Glomerular endothelial cell (primary cell): ENCODE data around the gene SEC14L5. TPM values are rescaled to one million over a fixed set of nuclear protein-coding genes. Genes with fewer than 3 reads are reported as not detected.

Experiments used
- DNase-seq: peaks from one replicate; pipeline ENCODE4 v3.0.0-alpha.2; 2011; ENCODE audit warnings: low read depth, low spot score; ENCODE audit errors: extremely low read depth
- total RNA-seq: library from RNA; depleted of rRNA; stranded (reverse); fragments of >200 nt; gene quantifications from 2 replicates; pipeline ENCODE4 v1.2.3, GENCODE V29; 2015

Gene SEC14L5
- total RNA-seq, 1 donor from 2014 or later = not detected

- no peak for DNase-seq
Measured at GRCh38 chr16:5062790-5063765, 104.9 kb downstream of the SEC14L5 start.

- no peak for DNase-seq
Measured at GRCh38 chr16:5064915-5065314, 106.8 kb downstream of the SEC14L5 start.

GRCh38 chr16:5065326-5065725, 107.2 kb downstream of the SEC14L5 start:
- no peak for DNase-seq

- DNase-seq = no peak
Measured at GRCh38 chr16:5065813-5066212, 107.7 kb downstream of the SEC14L5 start, which contains the start of gene C16orf89. C16orf89 (minus strand) TSS chr16:5065956; CDS start chr16:5065908, 48 bp downstream.

GRCh38 chr16:5066511-5066910, 108.4 kb downstream of the SEC14L5 start:
- no peak for DNase-seq

Other genes with a start within 250 kb of the SEC14L5 start
- 15.5 and 16.6 TPM in 2 replicates for gene ANKS3, start 224.1 kb upstream of the SEC14L5 start, total RNA-seq
- gene DNAAF8, start 223.8 kb upstream of the SEC14L5 start, total RNA-seq = 0.68 and 1.8 TPM in 2 replicates
- gene ZNF500, start 191.2 kb upstream of the SEC14L5 start, total RNA-seq = 8.7 and 11.3 TPM in 2 replicates
- gene SEPTIN12, start 170.0 kb upstream of the SEC14L5 start, total RNA-seq = not detected in 2 replicates
- gene SMIM22, start 163.0 kb upstream of the SEC14L5 start, total RNA-seq = not detected in 2 replicates
- 22.4 and 31.1 TPM in 2 replicates for gene ROGDI, start 155.7 kb upstream of the SEC14L5 start, total RNA-seq
- 50.8 and 57.7 TPM in 2 replicates for gene GLYR1, start 111.0 kb upstream of the SEC14L5 start, total RNA-seq
- gene UBN1, start 110.8 kb upstream of the SEC14L5 start, total RNA-seq = 41.1 and 50.1 TPM in 2 replicates
- 0.18 and 1.3 TPM in 2 replicates for gene PPL, start 21.2 kb upstream of the SEC14L5 start, total RNA-seq
- gene NAGPA, start 75.6 kb downstream of the SEC14L5 start, total RNA-seq = 56.3 and 73.7 TPM in 2 replicates
- 0.35 TPM in 1 of 2 replicates, not detected in the other for gene C16orf89, start 107.6 kb downstream of the SEC14L5 start, total RNA-seq
- 26.4 and 27.7 TPM in 2 replicates for gene ALG1, start 113.5 kb downstream of the SEC14L5 start, total RNA-seq
- gene EEF2KMT, start 139.5 kb downstream of the SEC14L5 start, total RNA-seq = 8.9 and 9.6 TPM in 2 replicates